Dedifferentiated amniotic fluid mesenchymal stem cell (primary cell): ENCODE measurements around the gene SLC9A8.
A peak's percentile ranks its signal among the peaks of the same experiment; 100 is the strongest.

Source experiments
- DNase-seq: peaks from one replicate; pipeline ENCODE4 v3.0.0-alpha.2; 2016; ENCODE audit errors: extremely low spot score

SLC9A8 gene

DNA sequence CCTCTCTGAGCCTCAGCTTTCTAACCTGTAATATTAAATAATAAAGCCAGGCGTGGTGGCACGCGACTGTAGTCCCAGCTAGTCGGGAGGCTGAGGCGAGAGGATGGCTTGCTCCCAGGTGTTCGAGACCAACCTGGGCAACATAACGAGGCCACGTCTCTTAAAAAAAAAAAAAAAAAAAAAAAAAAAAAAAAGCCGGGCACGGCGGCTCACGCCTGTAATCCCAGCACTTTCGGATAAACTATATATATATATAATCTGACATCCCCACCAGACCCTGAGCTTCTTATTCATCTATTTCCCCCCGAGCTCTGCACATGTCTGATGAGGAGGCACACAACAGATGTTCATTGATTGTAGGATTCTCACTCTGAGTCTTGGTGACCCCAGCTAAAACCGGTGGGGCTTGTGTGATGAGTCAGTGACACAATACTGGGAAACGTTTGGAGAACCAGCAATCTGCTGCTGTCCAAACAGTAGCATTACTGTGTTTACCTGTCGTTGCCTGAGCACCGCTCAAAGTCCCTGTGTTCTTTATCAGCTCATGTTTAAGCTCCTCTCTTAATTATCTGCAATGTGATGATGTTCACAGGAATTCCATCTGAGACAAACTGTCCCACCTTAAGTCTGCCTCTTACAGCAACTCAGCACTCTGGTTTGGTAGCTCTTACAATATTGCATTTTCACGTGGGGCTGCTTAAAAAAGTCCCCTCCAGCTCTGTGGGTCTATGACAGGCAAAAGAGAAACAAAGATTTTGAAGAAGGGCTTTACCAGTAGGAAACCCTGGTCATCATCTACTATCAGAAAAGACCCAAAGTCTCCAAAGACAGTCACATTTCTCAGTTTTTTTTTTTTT, 103.7 kb downstream of the SLC9A8 start:
- DNase-seq, result no peak

DNA sequence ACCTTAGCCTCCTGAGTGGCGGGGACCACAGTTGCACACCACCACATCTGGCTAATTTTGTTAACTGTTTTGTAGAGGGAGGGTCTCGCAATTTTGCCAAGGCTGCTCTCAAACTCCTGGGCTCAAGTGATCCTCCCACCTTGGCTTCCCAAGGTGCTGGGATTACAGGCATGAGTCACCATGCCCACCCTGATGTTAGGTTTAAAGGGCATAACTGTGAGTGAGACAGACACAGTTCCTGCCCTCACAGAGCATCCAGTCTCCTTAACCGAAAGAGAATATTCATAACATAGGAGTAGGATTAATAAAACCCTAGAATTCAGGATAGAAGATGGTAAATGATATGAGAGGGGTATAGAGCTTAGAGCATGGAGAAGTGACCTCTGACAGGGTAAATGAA, 105.8 kb downstream of the SLC9A8 start:
- DNase-seq, result no peak

DNA sequence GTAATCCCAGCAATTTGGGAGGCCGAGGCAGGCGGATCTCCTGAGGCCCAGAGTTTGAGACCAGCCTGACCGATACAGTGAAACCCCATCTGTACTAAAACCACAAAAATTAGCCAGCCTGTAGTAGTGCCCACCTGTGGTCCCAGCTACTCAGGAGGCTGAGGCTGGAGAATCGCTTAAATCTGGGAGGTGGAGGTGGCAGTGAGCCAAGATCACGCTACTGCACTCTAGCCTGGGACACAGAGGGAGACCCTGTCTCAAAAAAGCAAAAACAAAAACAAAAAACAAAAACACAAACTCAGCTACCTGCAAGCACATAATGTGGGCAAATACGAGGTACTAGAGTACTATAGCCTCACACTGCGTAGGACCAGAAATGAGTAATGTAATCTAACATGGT, 106.4 kb downstream of the SLC9A8 start:
- no peak for DNase-seq

DNA sequence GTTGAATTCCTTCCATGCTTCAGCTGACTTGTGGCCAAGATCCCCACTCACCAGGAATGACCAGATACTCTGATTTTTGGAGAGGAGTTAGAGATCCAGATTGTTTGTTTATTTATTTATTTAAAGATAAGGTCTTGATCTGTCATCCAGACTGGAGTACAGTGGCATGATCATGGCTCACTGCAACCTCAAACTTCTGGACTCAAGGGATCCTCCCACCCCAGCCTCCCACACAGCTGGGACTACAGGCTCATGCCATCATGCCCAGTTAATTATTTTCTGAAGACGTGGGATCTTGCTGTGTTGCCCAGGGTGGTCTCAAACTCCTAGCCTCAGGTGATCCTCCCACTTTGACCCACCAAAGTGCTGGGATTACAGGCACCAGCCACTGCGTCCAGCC, 106.8 kb downstream of the SLC9A8 start:
- no peak for DNase-seq

DNA sequence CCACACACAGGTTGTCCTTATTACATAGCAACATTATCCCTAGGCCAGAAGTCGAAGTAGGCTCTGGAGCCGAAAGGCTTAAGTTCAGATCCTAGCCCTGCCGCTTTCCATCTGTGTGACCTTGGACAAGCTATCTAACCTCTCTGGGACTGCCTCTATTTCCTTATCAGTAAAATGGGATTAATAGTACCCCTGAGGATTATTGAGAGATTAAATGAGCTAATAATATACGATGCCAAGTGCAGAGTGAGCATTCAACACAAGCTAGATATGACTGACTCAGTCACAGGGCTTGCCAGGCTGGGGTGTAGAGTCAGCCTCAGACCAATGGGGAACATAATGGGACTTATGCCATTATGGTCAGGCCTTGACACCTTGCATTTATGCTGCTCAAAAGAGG, 111.6 kb downstream of the SLC9A8 start:
- DNase-seq, result no peak

DNA sequence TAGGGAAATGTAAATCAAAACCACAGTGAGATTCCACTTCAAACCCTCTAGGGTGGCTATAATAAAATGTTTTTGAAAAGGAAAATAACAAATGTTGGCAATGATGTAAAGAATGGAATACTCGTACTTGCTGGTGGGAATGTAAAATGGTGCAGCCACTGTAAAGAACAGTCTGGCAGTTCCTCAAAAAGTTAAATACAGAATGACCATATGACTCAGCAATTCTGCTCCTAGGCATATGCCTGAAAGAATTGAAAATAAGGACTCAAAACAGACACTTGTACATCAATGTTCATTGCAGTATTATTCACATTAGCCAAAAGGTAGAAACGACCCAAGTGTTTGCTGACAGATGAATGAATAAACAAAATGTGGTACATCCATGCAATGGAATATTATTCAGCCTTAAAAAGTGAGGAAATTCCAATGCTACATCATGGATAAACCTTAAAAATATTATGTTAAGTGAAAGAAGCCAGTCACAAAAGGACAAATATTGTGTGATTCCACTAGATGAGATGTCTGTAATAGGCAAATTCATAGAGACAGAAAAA, 113.3 kb downstream of the SLC9A8 start:
- no peak for DNase-seq

DNA sequence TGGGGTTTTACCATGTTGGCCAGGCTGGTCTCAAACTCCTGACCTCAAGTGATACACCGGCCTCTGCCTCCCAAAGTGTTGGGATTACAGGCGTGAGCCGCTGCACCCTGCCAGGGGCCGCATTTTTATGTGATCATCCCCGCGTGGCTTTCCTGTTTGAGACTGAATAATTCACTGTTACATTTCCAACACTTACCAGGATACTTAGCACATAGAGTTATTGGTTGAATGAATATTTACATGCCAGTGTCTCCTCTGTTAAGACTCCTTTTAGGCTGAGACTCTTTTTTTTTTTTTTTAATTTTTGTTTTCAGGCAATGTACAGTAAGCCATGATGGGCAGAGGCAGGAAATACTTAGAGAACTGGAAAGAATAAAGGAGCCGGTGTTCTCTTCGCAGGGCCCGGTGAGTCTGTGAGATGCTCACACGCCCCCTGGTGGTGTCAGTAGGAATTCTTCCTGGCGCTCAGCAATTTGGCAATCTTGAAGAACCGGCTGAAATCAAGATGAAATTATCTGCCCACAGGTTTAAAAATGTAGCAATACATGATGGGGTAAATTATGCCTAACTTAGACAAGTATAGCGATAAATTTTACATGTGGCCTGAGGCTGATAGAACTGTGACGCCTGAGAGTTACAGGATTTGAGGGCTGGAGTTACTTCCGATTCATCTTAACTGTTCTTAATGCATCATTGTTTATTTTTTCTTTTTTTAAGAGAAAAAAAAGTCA, 115.9 kb downstream of the SLC9A8 start:
- DNase-seq, result peak; percentile 94

DNA sequence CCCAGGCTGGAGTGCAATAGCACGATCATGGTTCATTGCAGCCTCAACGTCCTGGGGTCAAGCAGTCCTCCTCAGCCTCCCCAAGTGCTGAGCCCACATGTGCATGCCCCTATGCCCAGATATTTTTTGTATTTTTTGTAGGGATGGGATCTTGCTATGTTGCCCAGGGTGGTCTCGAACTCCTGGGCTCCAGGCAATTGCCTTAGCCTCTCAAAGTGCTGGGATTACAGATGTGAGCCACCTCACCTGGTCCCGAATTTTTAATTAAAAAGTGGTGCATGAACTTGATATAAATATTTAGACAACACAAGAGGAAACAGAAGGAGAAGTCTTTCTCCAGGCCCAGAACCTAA, 116.5 kb downstream of the SLC9A8 start:
- DNase-seq, result no peak

DNA sequence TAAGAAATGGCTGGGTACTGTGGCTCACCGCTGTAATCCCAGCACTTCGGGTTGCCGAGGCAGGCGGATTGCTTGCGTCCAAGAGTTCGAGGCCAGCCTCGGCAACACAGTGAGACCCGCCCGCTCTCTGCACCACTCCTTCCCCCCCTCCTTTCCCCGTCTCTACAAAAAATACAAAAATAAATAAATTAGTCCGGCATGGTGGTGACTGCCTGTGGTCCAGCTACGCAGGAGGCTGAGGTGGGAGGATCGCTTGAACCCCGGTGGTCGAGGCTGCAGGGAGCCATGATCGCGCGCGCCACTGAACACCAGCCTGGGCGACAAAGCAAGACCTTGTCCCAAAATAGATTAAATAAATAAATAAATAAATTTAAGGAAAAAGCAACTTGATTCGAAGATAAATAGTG, 123.1 kb downstream of the SLC9A8 start:
- DNase-seq, result no peak

DNA sequence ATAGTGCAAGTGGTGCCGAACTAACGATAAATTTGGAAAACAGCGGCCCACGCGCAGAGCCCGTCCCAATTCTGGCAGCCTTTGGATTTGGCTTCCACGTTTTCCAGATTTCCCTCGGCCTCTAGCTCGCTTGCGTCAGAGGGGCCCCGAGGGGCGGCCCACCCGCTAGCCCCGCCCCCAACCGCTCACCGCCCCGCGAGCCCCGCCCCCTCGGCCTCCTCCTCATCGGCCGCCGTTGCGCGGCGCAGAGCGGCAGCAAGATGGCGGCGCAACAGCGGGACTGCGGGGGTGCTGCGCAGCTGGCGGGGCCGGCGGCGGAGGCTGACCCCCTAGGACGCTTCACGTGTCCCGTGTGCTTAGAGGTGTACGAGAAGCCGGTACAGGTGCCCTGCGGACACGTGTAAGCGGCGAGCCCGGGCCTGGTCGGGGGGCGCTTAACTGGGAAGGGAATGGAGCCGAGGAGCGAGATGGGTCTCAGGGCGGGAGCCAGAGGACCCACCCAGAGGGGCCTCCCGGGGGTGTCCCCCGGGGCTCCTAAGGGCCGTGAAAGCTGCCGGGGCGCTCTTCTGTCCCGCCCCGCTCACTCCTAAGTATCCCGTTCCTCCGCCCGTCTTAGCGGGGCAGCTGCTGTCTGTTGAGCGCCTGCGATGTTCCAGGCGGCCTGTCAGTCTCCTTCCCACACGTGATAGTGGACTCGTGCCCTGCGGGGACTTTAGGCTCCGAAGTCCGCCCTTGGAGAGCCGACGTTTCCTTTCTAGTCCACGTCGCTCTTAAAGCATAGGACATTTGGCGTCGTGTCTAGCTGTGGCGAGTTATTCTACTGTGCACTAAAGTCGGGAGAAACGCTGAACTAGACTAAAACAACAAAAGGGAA, 123.8 kb downstream of the SLC9A8 start, which contains the start of gene RNF114:
TSS of gene RNF114 (plus strand) at position 245 of the 874 bp plus-strand sequence. CDS start at position 261, 16 bp downstream.
- DNase-seq, result peak; percentile 88

DNA sequence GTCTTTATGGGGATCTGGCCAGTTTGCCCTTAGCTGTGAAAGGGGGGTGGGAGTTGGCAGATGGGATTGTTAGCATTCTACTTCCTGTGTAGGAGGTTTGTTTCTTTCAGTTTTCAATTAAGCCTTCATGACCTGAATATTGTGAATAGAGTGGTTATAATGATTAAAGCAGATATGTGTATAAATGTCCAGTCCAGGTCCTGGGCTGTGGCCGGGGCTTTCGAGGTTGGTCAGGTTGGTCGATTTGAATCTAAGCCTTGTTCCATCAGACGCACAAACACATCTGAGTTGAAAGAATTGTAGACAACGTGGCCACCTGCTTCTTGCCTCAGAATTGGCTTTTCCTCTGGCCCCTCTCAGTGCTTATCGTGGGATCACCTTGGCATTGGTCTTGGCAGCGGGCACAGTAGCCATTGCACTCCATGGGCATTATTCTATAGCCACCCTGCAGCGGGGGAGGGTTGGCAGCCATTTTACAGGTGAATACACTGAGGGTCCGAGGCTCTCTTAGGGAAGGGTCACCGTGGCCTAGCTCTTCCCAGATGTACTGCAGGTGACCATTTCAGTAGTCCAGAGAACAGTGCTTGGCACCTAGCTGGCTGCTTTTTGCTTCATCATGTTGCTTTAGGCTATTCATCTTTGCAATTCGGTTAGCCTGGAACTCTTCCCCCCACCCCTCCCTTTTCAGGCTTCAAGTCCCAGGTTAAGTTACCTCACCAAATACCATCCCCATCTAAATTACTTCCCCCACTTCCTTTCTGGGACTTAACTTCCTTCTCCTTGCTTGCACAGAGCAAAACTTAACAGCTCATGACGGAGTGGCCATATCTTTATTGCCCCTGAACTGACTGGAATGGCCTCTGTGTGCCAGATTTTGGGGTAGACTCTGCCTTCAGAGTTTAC, 124.7 kb downstream of the SLC9A8 start:
- no peak for DNase-seq

DNA sequence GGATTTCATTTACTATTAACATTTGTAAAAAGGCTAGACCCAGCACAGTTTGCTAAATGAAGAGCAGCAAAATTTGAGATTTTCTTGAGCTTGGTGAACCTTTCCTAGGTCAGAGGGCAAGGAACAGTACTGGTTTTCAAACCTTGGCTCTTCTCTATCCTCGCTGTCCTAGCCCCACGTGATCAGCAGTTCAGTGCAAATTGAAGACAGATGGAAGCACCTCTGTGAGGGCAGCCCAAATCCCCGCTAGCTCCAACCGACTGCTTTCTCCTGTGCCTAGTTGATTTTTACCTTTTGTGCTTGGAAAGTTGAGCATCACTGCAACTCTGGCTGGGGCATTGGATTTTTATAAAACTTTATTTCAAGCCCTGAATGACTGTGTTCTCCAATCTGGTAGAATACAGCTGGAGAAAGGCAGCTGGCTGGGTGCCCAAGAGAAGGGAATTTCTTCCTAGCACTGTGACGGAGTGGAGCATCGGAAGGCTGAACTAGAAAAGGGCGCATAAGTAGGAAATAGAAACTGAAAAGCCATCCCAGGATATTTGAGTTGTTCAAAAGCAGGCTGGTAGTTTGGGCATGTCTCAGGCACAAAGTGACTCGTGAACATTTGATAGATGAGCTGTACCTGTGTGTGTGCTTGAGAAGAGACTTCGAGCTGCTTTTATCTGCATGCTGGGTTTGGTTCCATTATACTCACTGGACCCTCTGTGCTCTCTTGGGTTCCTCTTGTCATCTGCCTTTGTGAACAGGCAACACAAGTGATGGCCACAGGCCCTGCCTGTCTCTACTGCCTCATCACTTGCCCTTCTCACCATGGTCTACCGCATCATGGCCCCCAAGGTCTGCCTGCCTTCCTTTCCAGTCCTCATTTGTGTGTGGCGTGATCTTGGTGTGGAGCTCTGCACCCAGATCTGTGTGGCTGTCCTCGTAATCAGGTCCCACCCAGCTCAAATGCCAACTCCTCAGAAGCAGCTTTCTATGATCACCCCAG, 125.8 kb downstream of the SLC9A8 start:
- DNase-seq, result peak; percentile 50

DNA sequence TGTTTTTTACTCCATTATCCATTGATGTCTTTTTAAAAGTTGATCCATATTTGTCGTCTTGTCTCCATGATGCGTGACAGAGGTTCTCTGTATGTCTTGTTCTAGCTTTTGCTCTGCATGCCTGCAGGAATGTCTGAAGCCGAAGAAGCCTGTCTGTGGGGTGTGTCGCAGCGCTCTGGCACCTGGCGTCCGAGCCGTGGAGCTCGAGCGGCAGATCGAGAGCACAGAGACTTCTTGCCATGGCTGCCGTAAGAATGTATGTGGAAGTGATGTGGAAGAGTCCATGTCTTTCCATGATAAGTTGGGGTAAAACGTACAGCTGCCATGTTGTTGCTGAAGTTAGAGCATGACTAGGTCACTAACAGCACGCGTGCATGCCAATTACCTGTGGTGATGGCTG, 128.8 kb downstream of the SLC9A8 start:
- no peak for DNase-seq
